ENCODE results near the gene CDKL5. TPM values are rescaled to one million over a fixed set of nuclear protein-coding genes. Genes with fewer than 3 reads are reported as not detected.

CDKL5 gene
- total and polyA plus RNA-seq, 2 donors (not counting 1 experiment from before 2014, with no cell fraction given): 0.72 to 4.6 TPM

DNA sequence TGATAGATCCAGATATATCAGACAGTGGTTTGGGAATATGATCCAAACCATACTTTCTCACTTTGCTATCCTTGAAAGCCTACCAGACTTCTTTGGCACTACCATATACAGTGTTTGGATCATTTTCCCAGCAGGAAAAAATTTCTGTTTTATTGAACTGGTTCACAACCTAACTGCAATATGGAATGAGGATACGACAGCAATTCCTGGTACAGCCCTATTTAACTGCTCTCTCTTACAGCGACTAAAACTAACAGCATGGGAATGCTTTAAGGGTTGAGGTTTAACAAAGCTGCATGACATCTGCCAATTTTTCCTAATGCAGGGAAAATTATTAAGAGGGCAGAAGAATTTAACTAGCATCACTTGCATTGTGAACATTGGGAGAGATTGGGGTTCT, 199.2 kb downstream of the CDKL5 start:
- CTCF ChIA-PET: no interaction called here
- no CpG with 5 or more reads among the region's 2 CpGs for WGBS (ENCODE audit: insufficient coverage)
- no peaks in the 10 kb centered on the region for H3K9me3 ChIP-seq (ENCODE audit: control extremely low read depth in 1 of 3, control insufficient read depth in 2 of 3, insufficient read depth in 1 of 3, low read length in 2 of 3)
- H3K9me3 Mint-ChIP-seq (ENCODE audit: insufficient read depth): no peaks in the 10 kb centered on the region
- intact Hi-C loops (cut with micrococcal nuclease): no loop called here
- H3K79me2 ChIP-seq (ENCODE audit: control insufficient read depth, insufficient read depth, low read length): no peaks in the 10 kb centered on the region
- H3K27me3 ChIP-seq (replicated peaks in 1 of 4; ENCODE audit: control extremely low read depth in 1 of 4, control insufficient read depth in 3 of 4, insufficient read depth in 4 of 4, low read length in 3 of 4): no peaks in the 10 kb centered on the region
- H3K27ac Mint-ChIP-seq: no peak overlapping the region
- POLR2A ChIA-PET: no interaction called here
- H3K27ac ChIP-seq (ENCODE audit: low read length in 2 of 2): no peak overlapping the region
- DNase-seq (no peak), ATAC-seq (ENCODE audit: low read depth) (no peak)
- no peak overlapping the region for H3K4me2 ChIP-seq (replicated peaks; ENCODE audit: low read depth, low read length, poor library complexity, severe bottlenecking)
- no peak overlapping the region for H3K9ac ChIP-seq (ENCODE audit: low read length)
- H3K27me3 Mint-ChIP-seq: no peaks in the 10 kb centered on the region
- no peak overlapping the region for H3K4me3 Mint-ChIP-seq
- no peaks in the 10 kb centered on the region for H4K20me1 ChIP-seq (ENCODE audit: control insufficient read depth, insufficient read depth, low read length, poor library complexity, severe bottlenecking)
- no peaks in the 10 kb centered on the region for H3K4me1 Mint-ChIP-seq
- H3K4me3 ChIP-seq (ENCODE audit: control extremely low read depth in 1 of 5, extremely low read depth in 1 of 5, insufficient read depth in 1 of 5, low read depth in 2 of 5, low read length in 4 of 5): no peak overlapping the region
- H3K36me3 ChIP-seq (replicated peaks in 1 of 2; ENCODE audit: control extremely low read depth in 1 of 2, control insufficient read depth in 1 of 2, extremely low read depth in 1 of 2, insufficient read depth in 2 of 2, low read length in 1 of 2): peaks cover 0 to 3% of the 10 kb centered on the region in 2 experiments
- no peaks in the 10 kb centered on the region for H3K4me1 ChIP-seq (ENCODE audit: control insufficient read depth in 2 of 2, insufficient read depth in 2 of 2, low read length in 2 of 2)
- H2AFZ ChIP-seq (ENCODE audit: insufficient read depth, low read depth, low read length, poor library complexity, severe bottlenecking): no peak overlapping the region
- TF ChIP-seq CTCF (IDR thresholded peaks at IDR 0.05) (no peak), EZH2 (IDR thresholded peaks at IDR 0.05; ENCODE audit: borderline replicate concordance, insufficient read depth, low read depth, low read length, poor library complexity, severe bottlenecking) (no peak)

DNA sequence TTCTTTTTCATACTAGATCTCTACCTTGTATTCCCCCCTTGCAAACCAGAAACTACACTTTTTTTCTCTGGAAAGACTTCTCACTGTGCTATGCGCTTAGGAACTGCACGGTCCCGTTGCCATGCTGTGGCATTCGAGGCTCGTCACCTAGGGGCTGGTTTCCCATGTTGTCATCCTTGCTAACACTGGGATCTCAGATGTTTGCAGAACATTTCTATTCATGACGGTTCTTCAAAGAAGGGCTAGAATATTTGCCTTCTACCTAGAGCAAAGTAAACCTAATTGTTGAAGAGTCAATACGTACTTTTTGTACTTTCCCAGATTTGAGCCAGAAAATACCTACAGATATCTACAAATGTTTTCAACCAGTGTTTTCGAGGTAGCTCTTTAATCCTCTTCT, 205.5 kb downstream of the CDKL5 start:
- ATAC-seq (ENCODE audit: low read depth): no peak
- Mint-ChIP-seq H3K27ac (no peak overlapping the region), H3K4me3 (no peak overlapping the region), H3K4me1 (no peaks in the 10 kb centered on the region), H3K27me3 (no peaks in the 10 kb centered on the region), H3K9me3 (ENCODE audit: insufficient read depth) (no peaks in the 10 kb centered on the region)
- intact Hi-C loops (cut with micrococcal nuclease): no loop called here
- Histone ChIP-seq H4K20me1 (ENCODE audit: control insufficient read depth, insufficient read depth, low read length, poor library complexity, severe bottlenecking) (no peaks in the 10 kb centered on the region), H3K9me3 (ENCODE audit: control extremely low read depth in 1 of 3, control insufficient read depth in 2 of 3, insufficient read depth in 1 of 3, low read length in 2 of 3) (no peaks in the 10 kb centered on the region), H3K36me3 (replicated peaks in 1 of 2; ENCODE audit: control extremely low read depth in 1 of 2, control insufficient read depth in 1 of 2, extremely low read depth in 1 of 2, insufficient read depth in 2 of 2, low read length in 1 of 2) (peaks cover 0 to 3% of the 10 kb centered on the region in 2 experiments), H3K79me2 (ENCODE audit: control insufficient read depth, insufficient read depth, low read length) (no peaks in the 10 kb centered on the region), H3K4me1 (ENCODE audit: control insufficient read depth in 2 of 2, insufficient read depth in 2 of 2, low read length in 2 of 2) (no peaks in the 10 kb centered on the region), H3K9ac (ENCODE audit: low read length) (no peak overlapping the region), H3K4me2 (replicated peaks; ENCODE audit: low read depth, low read length, poor library complexity, severe bottlenecking) (no peak overlapping the region), H3K27ac (ENCODE audit: low read length in 2 of 2) (no peak overlapping the region), H2AFZ (ENCODE audit: insufficient read depth, low read depth, low read length, poor library complexity, severe bottlenecking) (no peak overlapping the region), H3K4me3 (ENCODE audit: control extremely low read depth in 1 of 5, extremely low read depth in 1 of 5, insufficient read depth in 1 of 5, low read depth in 2 of 5, low read length in 4 of 5) (no peak overlapping the region), H3K27me3 (replicated peaks in 1 of 4; ENCODE audit: control extremely low read depth in 1 of 4, control insufficient read depth in 3 of 4, insufficient read depth in 4 of 4, low read length in 3 of 4) (no peaks in the 10 kb centered on the region)
- WGBS (ENCODE audit: insufficient coverage): 88% methylated on average over 4 of the region's 8 CpGs
- ChIA-PET CTCF (no interaction called here), POLR2A (no interaction called here)
- TF ChIP-seq EZH2 (IDR thresholded peaks at IDR 0.05; ENCODE audit: borderline replicate concordance, insufficient read depth, low read depth, low read length, poor library complexity, severe bottlenecking): no peak
- TF ChIP-seq CTCF (IDR thresholded peaks at IDR 0.05): no peak
- no peak for DNase-seq

Measured in B cell (primary cell).